ENCODE measurements around the gene ZNF397.

Gene ZNF397

GRCh38 chr18:35296060-35296459 lies 55.2 kb downstream of the ZNF397 start:
- peaks cover 85 to 96% (median 92%) of the 10 kb centered on the region in 11 experiments for H3K36me3 ChIP-seq
- H3K27me3 ChIP-seq = no peaks in the 10 kb centered on the region
- no peak overlapping the region for H3K27ac ChIP-seq
- H3K9me3 ChIP-seq (replicated peaks in 1 of 11) = peaks cover 61 to 81% (median 71%) of the 10 kb centered on the region in 11 experiments
- TF ChIP-seq Cebpa-rat (IDR thresholded peaks at IDR 0.05) = no peak
- H3K9ac ChIP-seq = no peak overlapping the region
- peaks cover 0 to 3% (median 0%) of the 10 kb centered on the region in 11 experiments; a peak in 3 of 22 replicates for H4K20me1 ChIP-seq
- no peak overlapping the region for H3K4me3 ChIP-seq
- no peak overlapping the region for H3K4me2 ChIP-seq
- H3K4me1 ChIP-seq = peaks cover 8 to 16% (median 12%) of the 10 kb centered on the region in 10 experiments

DNA sequence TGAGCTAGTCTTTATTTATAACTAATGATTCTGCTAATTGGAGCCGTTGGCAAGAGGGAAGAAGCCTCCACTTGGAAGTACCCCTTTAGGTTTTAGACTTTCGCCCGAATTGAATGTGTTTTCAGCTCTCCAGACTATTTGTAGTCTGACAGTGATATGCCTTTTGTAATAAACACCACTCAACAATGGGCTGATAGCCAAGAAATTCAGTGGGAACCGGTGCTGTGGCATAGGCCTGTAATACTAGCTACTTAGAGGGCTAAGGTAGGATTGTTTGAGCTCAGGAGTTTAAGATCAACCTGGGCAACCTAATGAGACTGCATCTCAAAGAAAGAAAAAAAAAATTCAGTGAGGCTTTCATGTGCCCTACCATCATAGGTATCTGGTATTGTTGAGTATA lies 62.8 kb downstream of the ZNF397 start:
- Histone ChIP-seq H3K36me3 (peaks cover 94 to 100% (median 100%) of the 10 kb centered on the region in 11 experiments), H3K4me2 (no peak overlapping the region), H4K20me1 (no peaks in the 10 kb centered on the region; a peak in 1 of 22 replicates), H3K27me3 (no peaks in the 10 kb centered on the region), H3K9ac (no peak overlapping the region), H3K4me3 (peak overlapping the region in 6 of 10 experiments; percentile 0 to 21 (median 16); a peak in 4 of 20 replicates), H3K27ac (no peak overlapping the region), H3K4me1 (no peaks in the 10 kb centered on the region), H3K9me3 (replicated peaks in 1 of 11) (peaks cover 99 to 100% (median 100%) of the 10 kb centered on the region in 11 experiments)
- no peak for TF ChIP-seq Cebpa-rat (IDR thresholded peaks at IDR 0.05)

GRCh38 chr18:35306588-35307250 lies 65.9 kb downstream of the ZNF397 start:
- TF ChIP-seq Cebpa-rat (IDR thresholded peaks at IDR 0.05) = no peak
- no peak overlapping the region for H3K27ac ChIP-seq
- no peak overlapping the region for H3K4me2 ChIP-seq
- no peaks in the 10 kb centered on the region for H3K4me1 ChIP-seq
- peaks cover 88 to 100% (median 95%) of the 10 kb centered on the region in 11 experiments for H3K36me3 ChIP-seq
- no peaks in the 10 kb centered on the region for H3K27me3 ChIP-seq
- peaks cover 97 to 100% (median 100%) of the 10 kb centered on the region in 11 experiments for H3K9me3 ChIP-seq (replicated peaks in 1 of 11)
- peak overlapping the region in 8 of 10 experiments; percentile 1 to 39 (median 26); a peak in 10 of 20 replicates for H3K4me3 ChIP-seq
- no peaks in the 10 kb centered on the region for H4K20me1 ChIP-seq
- no peak overlapping the region for H3K9ac ChIP-seq

Data from BLaER1 treated with 17β-estradiol and CSF1 and Interleukin-3, amounts not matched to agents 10 nM and 100 nM (cell line).